ENCODE data around the gene CCDC187. TPM values are rescaled to one million over a fixed set of nuclear protein-coding genes. Genes with fewer than 3 reads are reported as not detected.

CCDC187 gene
- total RNA-seq, 1 donor from 2014 or later, result not detected

- DNase-seq (ENCODE audit: low read depth, low spot score), result no peak
Observed at GRCh38 chr9:136226680-136227407, 77.0 kb downstream of the CCDC187 start.

GRCh38 chr9:136225748-136226679, 77.9 kb downstream of the CCDC187 start:
- DNase-seq (ENCODE audit: low read depth, low spot score), result no peak

GRCh38 chr9:136225366-136225747, 78.5 kb downstream of the CCDC187 start:
- no peak for DNase-seq (ENCODE audit: low read depth, low spot score)

DNA sequence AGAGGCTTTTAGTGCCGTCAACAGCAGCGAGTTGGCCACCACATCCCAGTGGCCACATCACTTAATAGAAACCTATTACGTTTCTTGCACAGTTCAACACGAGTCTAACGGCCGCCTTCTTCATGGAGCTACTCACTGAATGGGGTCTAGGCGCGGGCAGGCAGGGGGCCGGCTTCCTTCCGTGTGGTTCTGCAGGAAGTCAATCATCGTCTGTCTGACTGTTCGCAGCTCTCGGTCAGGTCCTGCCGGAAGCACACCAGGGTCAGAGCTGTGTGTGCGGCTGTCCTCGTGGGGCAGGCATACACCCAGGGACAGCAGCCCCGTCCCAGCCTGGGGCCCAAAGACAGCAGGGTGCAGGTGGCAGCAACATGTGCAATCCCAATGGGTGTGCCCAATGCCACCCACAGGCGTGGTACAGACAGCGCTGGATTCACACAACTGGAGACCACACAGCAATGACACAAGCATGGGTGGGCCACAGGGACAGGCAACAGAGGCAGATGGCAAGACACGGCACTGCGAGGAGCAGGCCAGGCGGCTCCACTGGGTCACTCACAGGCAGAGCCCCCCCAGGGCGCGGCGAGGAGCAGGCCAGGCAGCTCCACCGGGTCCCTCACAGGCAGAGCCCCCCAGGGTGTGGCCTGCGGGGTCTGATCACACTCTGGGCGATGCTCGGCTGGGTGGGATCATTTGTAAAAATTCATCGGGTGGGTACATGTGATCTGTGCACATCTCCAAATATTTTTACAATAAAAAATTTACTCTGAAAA, 79.8 kb downstream of the CCDC187 start:
- no peak for DNase-seq (ENCODE audit: low read depth, low spot score)

- no peak for DNase-seq (ENCODE audit: low read depth, low spot score)
Observed at GRCh38 chr9:136222906-136223285, 81.0 kb downstream of the CCDC187 start.

DNA sequence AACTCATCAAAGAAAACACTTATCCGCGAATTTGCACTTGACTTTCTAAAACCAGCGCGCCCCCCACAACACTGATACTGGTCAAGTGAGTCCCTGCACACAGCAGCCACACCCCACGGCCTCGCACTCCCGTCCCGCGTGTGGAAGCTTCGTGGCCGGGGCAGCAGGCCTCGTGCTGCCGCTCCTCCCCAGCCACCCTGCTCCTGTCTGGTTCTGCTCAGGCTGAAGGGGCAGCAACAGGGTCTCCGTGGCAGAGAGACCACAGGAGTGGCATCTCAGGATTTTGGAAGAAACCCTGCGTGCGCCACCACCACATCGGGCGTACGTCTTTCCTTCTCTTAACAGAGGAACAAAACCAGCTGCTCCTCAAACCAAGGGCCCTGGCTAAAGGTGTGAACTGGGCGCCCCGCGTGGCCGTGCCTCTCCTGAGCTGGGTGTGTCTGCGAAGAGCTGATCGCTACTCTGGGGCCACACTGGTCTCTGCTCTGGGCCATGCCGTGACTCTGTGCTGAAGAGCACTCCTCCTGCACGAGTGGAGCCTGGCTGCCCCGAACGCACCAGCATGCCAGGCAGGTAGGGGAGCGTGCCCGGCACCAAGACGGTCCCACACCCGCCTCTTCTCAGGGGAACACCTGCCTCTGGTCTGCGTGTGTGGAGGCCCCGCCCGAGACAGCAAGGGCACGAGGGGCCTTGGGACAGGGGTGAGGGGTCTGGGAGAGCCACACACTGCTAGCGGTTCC, 81.6 kb downstream of the CCDC187 start:
- no peak for DNase-seq (ENCODE audit: low read depth, low spot score)

GRCh38 chr9:136220017-136220729, 83.7 kb downstream of the CCDC187 start:
- DNase-seq (ENCODE audit: low read depth, low spot score), result no peak

DNA sequence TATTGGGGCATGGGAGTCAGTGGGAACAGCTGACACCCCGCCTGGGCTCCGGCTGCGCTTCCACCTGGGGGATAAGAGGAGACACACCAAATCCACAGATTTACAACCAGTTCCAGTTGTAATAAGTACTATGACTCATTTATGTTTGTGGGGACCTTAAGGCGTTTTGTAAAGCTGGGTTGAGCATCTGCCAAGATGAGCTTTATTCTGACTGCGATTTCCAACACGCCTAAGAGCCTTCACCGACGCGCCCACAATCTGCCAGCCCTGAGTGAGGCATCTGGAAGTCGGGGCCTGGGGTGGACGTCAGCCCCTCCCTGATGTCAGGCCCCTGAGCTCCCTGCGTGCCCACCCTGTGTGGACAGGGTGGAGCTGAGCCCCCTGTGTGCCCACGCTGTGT, 84.6 kb downstream of the CCDC187 start:
- no peak for DNase-seq (ENCODE audit: low read depth, low spot score)

- DNase-seq (ENCODE audit: low read depth, low spot score), result no peak
Observed at GRCh38 chr9:136218673-136219072, 85.2 kb downstream of the CCDC187 start.

DNA sequence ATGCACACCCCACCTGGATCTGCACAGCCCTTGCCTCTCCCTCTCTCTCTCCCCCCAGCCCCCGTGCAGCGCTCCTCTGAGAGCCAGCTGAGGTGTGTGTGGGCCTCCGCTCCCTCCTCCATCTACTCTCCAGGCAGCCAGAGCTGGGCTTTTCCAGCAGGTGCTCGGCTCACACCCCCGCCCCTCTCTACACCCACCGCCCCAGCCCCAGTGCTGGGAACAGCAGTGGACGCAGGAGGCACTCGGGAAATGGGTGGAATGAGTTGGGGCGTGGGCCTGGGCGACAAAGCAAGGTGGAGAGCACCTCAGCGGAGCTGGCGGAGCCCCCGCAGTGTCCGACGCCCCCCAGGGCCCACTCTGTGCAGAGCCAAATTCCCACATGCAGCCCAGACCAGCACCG, 85.6 kb downstream of the CCDC187 start:
- DNase-seq (ENCODE audit: low read depth, low spot score), result no peak

GRCh38 chr9:136216541-136217244, 87.2 kb downstream of the CCDC187 start:
- no peak for DNase-seq (ENCODE audit: low read depth, low spot score)

DNA sequence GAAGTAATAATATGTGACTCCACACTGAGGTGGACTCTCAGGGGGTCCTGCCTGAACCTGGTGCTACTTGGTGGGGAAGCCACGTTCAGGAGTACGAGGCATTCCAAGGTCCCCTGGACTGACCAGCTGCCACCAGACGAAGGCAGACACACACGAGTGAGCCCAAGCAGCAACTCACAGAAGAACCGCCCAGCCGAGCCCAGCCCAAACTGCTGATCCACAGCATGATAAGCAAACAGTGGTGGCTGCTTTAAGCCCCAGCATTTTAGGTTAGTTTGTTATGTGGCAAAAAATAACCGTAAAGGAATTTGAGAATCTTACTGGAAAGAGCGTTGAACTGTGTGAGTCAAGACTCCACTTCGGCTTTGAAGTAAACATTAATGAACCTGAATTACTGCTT, 90.2 kb downstream of the CCDC187 start:
- no peak for DNase-seq (ENCODE audit: low read depth, low spot score)

- DNase-seq (ENCODE audit: low read depth, low spot score), result no peak
Observed at GRCh38 chr9:136212345-136212950, 91.4 kb downstream of the CCDC187 start.

- no peak for DNase-seq (ENCODE audit: low read depth, low spot score)
Observed at GRCh38 chr9:136211441-136212344, 92.2 kb downstream of the CCDC187 start.

DNA sequence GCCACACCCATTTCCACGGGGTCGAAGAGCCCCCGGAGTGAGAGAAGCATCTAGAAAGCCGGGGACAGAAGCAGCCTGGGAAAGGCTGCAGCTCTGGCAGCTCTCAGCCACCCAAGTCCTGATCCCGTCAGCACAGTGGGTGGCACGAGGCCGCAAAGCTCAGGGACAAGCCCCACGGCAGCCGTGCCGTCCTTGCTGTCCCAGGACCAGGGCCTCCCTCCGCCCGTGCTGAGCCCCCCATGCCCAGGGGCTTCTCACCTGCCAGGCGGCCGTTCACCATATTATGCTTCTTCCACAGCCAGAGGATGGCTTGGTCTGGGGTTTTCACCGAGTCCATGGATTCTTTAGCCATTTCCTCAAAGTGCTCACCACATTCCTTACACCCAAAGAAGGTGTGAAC, 92.9 kb downstream of the CCDC187 start:
- no peak for DNase-seq (ENCODE audit: low read depth, low spot score)

- DNase-seq (ENCODE audit: low read depth, low spot score), result no peak
Observed at GRCh38 chr9:136210276-136210675, 93.6 kb downstream of the CCDC187 start.

DNA sequence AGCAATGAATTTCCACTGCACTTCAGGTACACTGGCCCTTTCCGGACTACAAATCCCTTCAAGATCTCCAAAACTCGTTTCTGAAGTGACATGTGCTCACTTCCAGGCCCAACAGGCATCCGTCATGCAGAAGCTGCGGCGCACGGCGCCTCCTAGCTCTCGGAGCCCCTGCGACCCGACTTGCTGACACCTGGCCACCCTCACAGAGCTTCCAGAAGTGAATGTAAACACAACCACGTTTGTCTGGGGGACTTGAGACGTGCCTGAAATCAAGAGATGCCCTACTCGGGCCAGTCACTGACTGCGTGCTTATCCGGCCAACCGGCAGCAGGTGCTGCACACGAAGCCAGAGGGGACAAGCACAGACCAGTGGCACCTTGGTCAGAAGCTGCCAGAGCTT, 94.1 kb downstream of the CCDC187 start:
- no peak for DNase-seq (ENCODE audit: low read depth, low spot score)

- DNase-seq (ENCODE audit: low read depth, low spot score), result no peak
Observed at GRCh38 chr9:136209232-136209631, 94.7 kb downstream of the CCDC187 start.

Data from pulmonary artery endothelial cell (primary cell).